Measurements from ENCODE around the gene ASAH2B. TPM values are rescaled to one million over a fixed set of nuclear protein-coding genes. Genes with fewer than 3 reads are reported as not detected.
A peak's percentile ranks its signal among the peaks of the same experiment; 100 is the strongest.

The ASAH2B gene
- total and polyA plus RNA-seq, 2 of the 13 experiments (the other 11 are each of a cell fraction or from before 2014, with no cell fraction given): 4.2 to 4.6 TPM

DNA sequence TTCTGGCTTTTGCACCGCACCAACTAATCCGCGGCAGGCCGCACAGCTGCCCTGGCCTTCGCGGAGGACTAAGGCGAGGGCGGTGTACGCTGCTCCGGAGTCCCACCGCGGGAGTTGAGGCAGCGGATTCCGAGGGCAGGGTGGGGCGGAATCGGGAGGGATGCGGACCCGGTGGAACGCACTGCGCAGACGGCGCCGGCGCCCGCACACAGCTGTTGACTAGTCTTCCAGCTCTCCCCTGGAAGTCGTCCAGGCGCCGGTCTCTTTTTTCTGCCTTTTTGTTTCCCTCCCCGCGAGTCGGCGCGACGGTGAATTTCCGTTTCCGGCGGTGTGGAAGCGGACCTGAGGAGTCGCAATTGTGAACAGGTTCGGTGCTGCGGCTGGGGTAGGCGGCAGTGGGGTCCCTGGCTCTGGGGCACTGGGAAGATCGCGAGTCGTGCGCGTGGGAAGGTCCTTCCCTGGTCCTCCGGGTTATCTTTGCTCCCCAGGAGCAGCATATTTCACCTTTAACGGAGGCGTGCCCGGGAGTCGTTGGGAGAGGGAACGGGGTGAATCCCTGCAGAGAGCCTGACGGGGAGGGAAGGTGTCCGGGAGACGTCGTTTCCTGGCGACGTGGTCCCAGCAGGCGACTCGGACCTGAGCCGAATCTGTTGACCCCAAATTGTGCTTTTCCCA is at the start of gene ASAH2B (continued):
- TF ChIP-seq, protein P1, sequence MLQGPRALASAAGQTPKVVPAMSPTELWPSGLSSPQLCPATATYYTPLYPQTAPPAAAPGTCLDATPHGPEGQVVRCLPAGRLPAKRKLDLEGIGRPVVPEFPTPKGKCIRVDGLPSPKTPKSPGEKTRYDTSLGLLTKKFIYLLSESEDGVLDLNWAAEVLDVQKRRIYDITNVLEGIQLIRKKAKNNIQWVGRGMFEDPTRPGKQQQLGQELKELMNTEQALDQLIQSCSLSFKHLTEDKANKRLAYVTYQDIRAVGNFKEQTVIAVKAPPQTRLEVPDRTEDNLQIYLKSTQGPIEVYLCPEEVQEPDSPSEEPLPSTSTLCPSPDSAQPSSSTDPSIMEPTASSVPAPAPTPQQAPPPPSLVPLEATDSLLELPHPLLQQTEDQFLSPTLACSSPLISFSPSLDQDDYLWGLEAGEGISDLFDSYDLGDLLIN (CRISPR knock-in tag; IDR thresholded peaks at IDR 0.05; ENCODE audit: borderline replicate concordance): no peak; the same call in 1 of the 2 replicates
- TF ChIP-seq RNF2 (conservative IDR thresholded peaks at IDR 0.05; ENCODE audit: low read depth): 0 out of 2 replicates have a peak, but pooled peaks have one; percentile 39
- TF ChIP-seq, protein P2, sequence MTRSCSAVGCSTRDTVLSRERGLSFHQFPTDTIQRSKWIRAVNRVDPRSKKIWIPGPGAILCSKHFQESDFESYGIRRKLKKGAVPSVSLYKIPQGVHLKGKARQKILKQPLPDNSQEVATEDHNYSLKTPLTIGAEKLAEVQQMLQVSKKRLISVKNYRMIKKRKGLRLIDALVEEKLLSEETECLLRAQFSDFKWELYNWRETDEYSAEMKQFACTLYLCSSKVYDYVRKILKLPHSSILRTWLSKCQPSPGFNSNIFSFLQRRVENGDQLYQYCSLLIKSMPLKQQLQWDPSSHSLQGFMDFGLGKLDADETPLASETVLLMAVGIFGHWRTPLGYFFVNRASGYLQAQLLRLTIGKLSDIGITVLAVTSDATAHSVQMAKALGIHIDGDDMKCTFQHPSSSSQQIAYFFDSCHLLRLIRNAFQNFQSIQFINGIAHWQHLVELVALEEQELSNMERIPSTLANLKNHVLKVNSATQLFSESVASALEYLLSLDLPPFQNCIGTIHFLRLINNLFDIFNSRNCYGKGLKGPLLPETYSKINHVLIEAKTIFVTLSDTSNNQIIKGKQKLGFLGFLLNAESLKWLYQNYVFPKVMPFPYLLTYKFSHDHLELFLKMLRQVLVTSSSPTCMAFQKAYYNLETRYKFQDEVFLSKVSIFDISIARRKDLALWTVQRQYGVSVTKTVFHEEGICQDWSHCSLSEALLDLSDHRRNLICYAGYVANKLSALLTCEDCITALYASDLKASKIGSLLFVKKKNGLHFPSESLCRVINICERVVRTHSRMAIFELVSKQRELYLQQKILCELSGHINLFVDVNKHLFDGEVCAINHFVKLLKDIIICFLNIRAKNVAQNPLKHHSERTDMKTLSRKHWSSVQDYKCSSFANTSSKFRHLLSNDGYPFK (CRISPR knock-in tag; IDR thresholded peaks at IDR 0.05; ENCODE audit: borderline replicate concordance): peak; percentile 87; the same call in 1 of the 2 replicates
- TF ChIP-seq EEA1 (CRISPR knock-in tag; IDR thresholded peaks at IDR 0.05; ENCODE audit: borderline replicate concordance): no peak
- peak; percentile 49; the same call in 1 of the 2 replicates for TF ChIP-seq STAT6 (CRISPR knock-in tag; IDR thresholded peaks at IDR 0.05; ENCODE audit: borderline replicate concordance)
- peak; percentile 57; the same call in 1 of the 2 replicates for TF ChIP-seq KLF12 (CRISPR knock-in tag; IDR thresholded peaks at IDR 0.05; ENCODE audit: borderline replicate concordance)
- TF ChIP-seq MIER3 (CRISPR knock-in tag; IDR thresholded peaks at IDR 0.05; ENCODE audit: borderline replicate concordance): peak; percentile 23; the same call in 1 of the 2 replicates
- no peak for TF ChIP-seq PHB2 (IDR thresholded peaks at IDR 0.05; ENCODE audit: partially characterized antibody)
- TF ChIP-seq, protein P3, sequence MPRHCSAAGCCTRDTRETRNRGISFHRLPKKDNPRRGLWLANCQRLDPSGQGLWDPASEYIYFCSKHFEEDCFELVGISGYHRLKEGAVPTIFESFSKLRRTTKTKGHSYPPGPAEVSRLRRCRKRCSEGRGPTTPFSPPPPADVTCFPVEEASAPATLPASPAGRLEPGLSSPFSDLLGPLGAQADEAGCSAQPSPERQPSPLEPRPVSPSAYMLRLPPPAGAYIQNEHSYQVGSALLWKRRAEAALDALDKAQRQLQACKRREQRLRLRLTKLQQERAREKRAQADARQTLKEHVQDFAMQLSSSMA (CRISPR knock-in tag; IDR thresholded peaks at IDR 0.05): no peak
- no peak for TF ChIP-seq CBX2 (IDR thresholded peaks at IDR 0.05; ENCODE audit: low read depth, low read length)
- no peak for TF ChIP-seq CBX2 (CRISPR knock-in tag; IDR thresholded peaks at IDR 0.05; ENCODE audit: low read depth)
- TF ChIP-seq, protein P4, sequence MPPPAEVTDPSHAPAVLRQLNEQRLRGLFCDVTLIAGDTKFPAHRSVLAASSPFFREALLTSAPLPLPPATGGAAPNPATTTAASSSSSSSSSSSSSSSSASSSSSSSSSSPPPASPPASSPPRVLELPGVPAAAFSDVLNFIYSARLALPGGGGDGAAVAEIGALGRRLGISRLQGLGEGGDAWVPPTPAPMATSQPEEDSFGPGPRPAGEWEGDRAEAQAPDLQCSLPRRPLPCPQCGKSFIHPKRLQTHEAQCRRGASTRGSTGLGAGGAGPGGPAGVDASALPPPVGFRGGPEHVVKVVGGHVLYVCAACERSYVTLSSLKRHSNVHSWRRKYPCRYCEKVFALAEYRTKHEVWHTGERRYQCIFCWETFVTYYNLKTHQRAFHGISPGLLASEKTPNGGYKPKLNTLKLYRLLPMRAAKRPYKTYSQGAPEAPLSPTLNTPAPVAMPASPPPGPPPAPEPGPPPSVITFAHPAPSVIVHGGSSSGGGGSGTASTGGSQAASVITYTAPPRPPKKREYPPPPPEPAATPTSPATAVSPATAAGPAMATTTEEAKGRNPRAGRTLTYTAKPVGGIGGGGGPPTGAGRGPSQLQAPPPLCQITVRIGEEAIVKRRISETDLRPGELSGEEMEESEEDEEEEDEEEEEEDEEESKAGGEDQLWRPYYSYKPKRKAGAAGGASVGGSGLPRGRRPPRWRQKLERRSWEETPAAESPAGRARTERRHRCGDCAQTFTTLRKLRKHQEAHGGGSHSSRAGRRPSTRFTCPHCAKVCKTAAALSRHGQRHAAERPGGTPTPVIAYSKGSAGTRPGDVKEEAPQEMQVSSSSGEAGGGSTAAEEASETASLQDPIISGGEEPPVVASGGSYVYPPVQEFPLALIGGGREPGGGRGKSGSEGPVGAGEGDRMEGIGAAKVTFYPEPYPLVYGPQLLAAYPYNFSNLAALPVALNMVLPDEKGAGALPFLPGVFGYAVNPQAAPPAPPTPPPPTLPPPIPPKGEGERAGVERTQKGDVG (CRISPR knock-in tag; IDR thresholded peaks at IDR 0.05; ENCODE audit: borderline replicate concordance): 0 out of 2 replicates have a peak, but pooled peaks have one; percentile 44
- TF ChIP-seq ZNF841 (CRISPR knock-in tag; IDR thresholded peaks at IDR 0.05; ENCODE audit: borderline replicate concordance): no peak
- TF ChIP-seq ZNF263 (CRISPR knock-in tag; IDR thresholded peaks at IDR 0.05): peak; percentile 70
- TF ChIP-seq DPF2 (CRISPR knock-in tag; IDR thresholded peaks at IDR 0.05; ENCODE audit: borderline replicate concordance, low read depth): no peak
- TF ChIP-seq IRF1 (CRISPR knock-in tag; IDR thresholded peaks at IDR 0.05; ENCODE audit: low read depth): no peak
- no peak for TF ChIP-seq ARNT (IDR thresholded peaks at IDR 0.05)

Measured in HepG2 (cell line).